Measurements from ENCODE around the gene UTS2B. TPM values are rescaled to one million over a fixed set of nuclear protein-coding genes. Genes with fewer than 3 reads are reported as not detected.

The UTS2B gene
- total RNA-seq, 1 experiment from 2014 or later = 0.26 TPM

- TF ChIP-seq REST (IDR thresholded peaks at IDR 0.05; ENCODE audit: insufficient read depth in 1 of 2, low read depth in 2 of 2, low read length in 1 of 2) = no peak
- no peak for TF ChIP-seq SIN3A (IDR thresholded peaks at IDR 0.05; ENCODE audit: borderline replicate concordance, insufficient read depth, low read depth, low read length)
- TF ChIP-seq TCF7L2 (IDR thresholded peaks at IDR 0.05; ENCODE audit: low read depth, low read length) = no peak
- ChIA-PET CTCF (no interaction called here), POLR2A (no interaction called here)
- no peak overlapping the region for H3K27ac ChIP-seq (ENCODE audit: low read length)
- in situ Hi-C loops (cut with HindIII; ENCODE audit: low pct_unique_long_range_greater_than_20kb, low sequenced_read_pairs) (no loop called here), intact Hi-C loops (cut with micrococcal nuclease; ENCODE audit: unreplicated experiment) (no loop called here)
- no peak for DNase-seq (ENCODE audit: low read depth, low spot score)
- no peaks in the 10 kb centered on the region for H3K36me3 ChIP-seq (ENCODE audit: control insufficient read depth, insufficient read depth, low read length)
- ATAC-seq = no peak
- BruUV-seq (replicated peaks) = no TSS peak
- H3K4me3 ChIP-seq (ENCODE audit: low read depth in 2 of 2, low read length in 2 of 2) = no peak overlapping the region
- no peaks in the 10 kb centered on the region for H3K27me3 ChIP-seq (ENCODE audit: control insufficient read depth, insufficient read depth, low read length)
- no peaks in the 10 kb centered on the region for H3K9me3 ChIP-seq (ENCODE audit: control insufficient read depth, insufficient read depth, low read depth, low read length)
- no peaks in the 10 kb centered on the region for H3K4me1 ChIP-seq (ENCODE audit: control insufficient read depth, insufficient read depth, low read length)
These were observed 10.0 kb downstream of the UTS2B start for GRCh38 chr3:191320316-191320715.

- Histone ChIP-seq H3K27ac (ENCODE audit: low read length) (no peak overlapping the region), H3K27me3 (ENCODE audit: control insufficient read depth, insufficient read depth, low read length) (no peaks in the 10 kb centered on the region), H3K36me3 (ENCODE audit: control insufficient read depth, insufficient read depth, low read length) (no peaks in the 10 kb centered on the region), H3K4me1 (ENCODE audit: control insufficient read depth, insufficient read depth, low read length) (no peaks in the 10 kb centered on the region), H3K9me3 (ENCODE audit: control insufficient read depth, insufficient read depth, low read depth, low read length) (no peaks in the 10 kb centered on the region), H3K4me3 (ENCODE audit: low read depth in 2 of 2, low read length in 2 of 2) (no peak overlapping the region)
- ChIA-PET CTCF (no interaction called here), POLR2A (no interaction called here)
- ATAC-seq (no peak), DNase-seq (ENCODE audit: low read depth, low spot score) (no peak)
- TF ChIP-seq POLR2AphosphoS5 (IDR thresholded peaks at IDR 0.05; ENCODE audit: low read depth, low read length) (no peak), TCF7L2 (IDR thresholded peaks at IDR 0.05; ENCODE audit: low read depth, low read length) (no peak), REST (IDR thresholded peaks at IDR 0.05; ENCODE audit: insufficient read depth in 1 of 2, low read depth in 2 of 2, low read length in 1 of 2) (no peak), CTCF (IDR thresholded peaks at IDR 0.05) (no peak), SIN3A (IDR thresholded peaks at IDR 0.05; ENCODE audit: borderline replicate concordance, insufficient read depth, low read depth, low read length) (no peak)
- no TSS peak for BruUV-seq (replicated peaks)
- intact Hi-C loops (cut with micrococcal nuclease; ENCODE audit: unreplicated experiment) (no loop called here), in situ Hi-C loops (cut with HindIII; ENCODE audit: low pct_unique_long_range_greater_than_20kb, low sequenced_read_pairs) (no loop called here)
These were observed 13.3 kb downstream of the UTS2B start for GRCh38 chr3:191316876-191317603.
